ENCODE measurements around the gene MMP27.
"Not testable (repeated sequence)": the region's sequence is repeated elsewhere in the genome, so short reads cannot be mapped to it uniquely, and the experiment has no call there.

Gene MMP27

GRCh38 chr11:102705626-102706025 is at the start of gene MMP27:
TSS of gene MMP27 (minus strand) at chr11:102705769. CDS start at chr11:102705714, 55 bp downstream.
- DNase-seq: no peak

GRCh38 chr11:102753267-102753666 is 47.7 kb upstream of the MMP27 start:
- no peak for DNase-seq

- no peak for DNase-seq
These were observed 46.1 kb upstream of the MMP27 start for GRCh38 chr11:102751673-102752072.

GRCh38 chr11:102749101-102749722 is 43.6 kb upstream of the MMP27 start:
- DNase-seq: no peak

- DNase-seq: not testable (repeated sequence)
These were observed 41.4 kb upstream of the MMP27 start for GRCh38 chr11:102746746-102747578.

GRCh38 chr11:102734650-102735049 is 29.1 kb upstream of the MMP27 start:
- DNase-seq: no peak

- DNase-seq: peak; percentile 64 to 72
These were observed 27.8 kb upstream of the MMP27 start for GRCh38 chr11:102733232-102733875.

GRCh38 chr11:102730944-102731343 is 25.4 kb upstream of the MMP27 start:
- DNase-seq: not testable (repeated sequence)

GRCh38 chr11:102729849-102730815 is 24.6 kb upstream of the MMP27 start:
- DNase-seq: no peak

- DNase-seq: no peak
These were observed 22.3 kb upstream of the MMP27 start for GRCh38 chr11:102727890-102728289.

- DNase-seq: no peak
These were observed 19.4 kb upstream of the MMP27 start, which contains the start of gene MMP8 for GRCh38 chr11:102724904-102725500. TSS of gene MMP8 (minus strand) at chr11:102724954. CDS start at chr11:102724855, 99 bp downstream.

GRCh38 chr11:102722821-102723220 is 17.3 kb upstream of the MMP27 start:
- no peak for DNase-seq

- DNase-seq: no peak
These were observed 14.2 kb upstream of the MMP27 start for GRCh38 chr11:102719620-102720277.

GRCh38 chr11:102717280-102717679 is 11.7 kb upstream of the MMP27 start:
- no peak for DNase-seq

GRCh38 chr11:102716527-102716926 is 11.0 kb upstream of the MMP27 start:
- DNase-seq: no peak

- no peak for DNase-seq
These were observed 6.6 kb upstream of the MMP27 start for GRCh38 chr11:102712137-102712536.

- no peak for DNase-seq
These were observed 3.8 kb upstream of the MMP27 start for GRCh38 chr11:102709201-102709945.

GRCh38 chr11:102708654-102709053 is 3.1 kb upstream of the MMP27 start:
- no peak for DNase-seq

- DNase-seq: no peak
These were observed 728 bp downstream of the MMP27 start for GRCh38 chr11:102704841-102705240.

GRCh38 chr11:102703826-102704493 is 1.6 kb downstream of the MMP27 start:
- no peak for DNase-seq

Data from NCI-H2081 (cell line).